HG02763 (cell line): ENCODE data around the gene VIPAS39.

Experiments
- ATAC-seq: cut with Tn5 transposase; IDR thresholded peaks from one replicate; pipeline ENCODE4 v1.9.1; 2021; ENCODE audit warnings: mild to moderate bottlenecking, moderate library complexity; ENCODE audit not compliant: unreplicated experiment

VIPAS39 gene

GRCh38 chr14:77406718-77407117, 50.7 kb downstream of the VIPAS39 start:
- no peak for ATAC-seq

GRCh38 chr14:77406086-77406485, 51.3 kb downstream of the VIPAS39 start:
- ATAC-seq, result no peak

GRCh38 chr14:77403768-77404167, 53.6 kb downstream of the VIPAS39 start:
- no peak for ATAC-seq

- ATAC-seq, result no peak
Measured at GRCh38 chr14:77400216-77400615, 57.2 kb downstream of the VIPAS39 start.

GRCh38 chr14:77390188-77390587, 67.2 kb downstream of the VIPAS39 start:
- no peak for ATAC-seq

- no peak for ATAC-seq
Measured at GRCh38 chr14:77378701-77379100, 78.7 kb downstream of the VIPAS39 start.

- ATAC-seq, result no peak
Measured at GRCh38 chr14:77377502-77377844, 79.9 kb downstream of the VIPAS39 start.

- ATAC-seq, result peak; percentile 84
Measured at GRCh38 chr14:77376771-77377501, 80.5 kb downstream of the VIPAS39 start, which contains the start of the genes SAMD15 and TMED8. Gene SAMD15, plus strand, starts transcription at chr14:77377379. Its CDS starts 40 bp downstream, at chr14:77377419. Gene TMED8, minus strand, starts transcription at chr14:77377094. Its CDS starts 41 bp downstream, at chr14:77377053.
